ENCODE data around the gene ASH1L. TPM values are rescaled to one million over a fixed set of nuclear protein-coding genes. Genes with fewer than 3 reads are reported as not detected.
A peak's percentile ranks its signal among the peaks of the same experiment; 100 is the strongest.
"Not testable (repeated sequence)": the region's sequence is repeated elsewhere in the genome, so short reads cannot be mapped to it uniquely, and the experiment has no call there.

ASH1L gene
- total RNA-seq (29.2 and 29.4 TPM in 2 replicates), polyA plus RNA-seq (10.9 and 11.6 TPM in 2 replicates), polyA minus RNA-seq (34.2 and 37.2 TPM in 2 replicates), Bru-seq, nascent RNA (percentile 78 among the genes with signal in this experiment), BruChase-seq, experiment 1, labeled RNA remaining after a 6-hour chase (percentile 80 among the genes with signal in this experiment), BruChase-seq, experiment 2, labeled RNA remaining after a 2-hour chase (percentile 81 among the genes with signal in this experiment)
- 11.5 and 13.6 TPM in 2 replicates for polyA plus RNA-seq (2011; cell fraction: cytosol; rRNA removed)
- polyA plus RNA-seq (2011; cell fraction: nucleus; rRNA removed): 39.2 and 45.1 TPM in 2 replicates
- 9.1 and 13.1 TPM in 2 replicates for polyA plus RNA-seq (2012)
- 28.9 TPM for polyA minus RNA-seq (2011; cell fraction: cytosol; rRNA and poly(A)+ RNA removed)
- 60.1 and 78.6 TPM in 2 replicates for polyA minus RNA-seq (2011; cell fraction: nucleus; rRNA and poly(A)+ RNA removed)
- long read RNA-seq, partial matches to known transcripts: 0 of 5 reads
- long read RNA-seq, other reads (novel, unspliced or antisense): 5 of 5 reads

DNA sequence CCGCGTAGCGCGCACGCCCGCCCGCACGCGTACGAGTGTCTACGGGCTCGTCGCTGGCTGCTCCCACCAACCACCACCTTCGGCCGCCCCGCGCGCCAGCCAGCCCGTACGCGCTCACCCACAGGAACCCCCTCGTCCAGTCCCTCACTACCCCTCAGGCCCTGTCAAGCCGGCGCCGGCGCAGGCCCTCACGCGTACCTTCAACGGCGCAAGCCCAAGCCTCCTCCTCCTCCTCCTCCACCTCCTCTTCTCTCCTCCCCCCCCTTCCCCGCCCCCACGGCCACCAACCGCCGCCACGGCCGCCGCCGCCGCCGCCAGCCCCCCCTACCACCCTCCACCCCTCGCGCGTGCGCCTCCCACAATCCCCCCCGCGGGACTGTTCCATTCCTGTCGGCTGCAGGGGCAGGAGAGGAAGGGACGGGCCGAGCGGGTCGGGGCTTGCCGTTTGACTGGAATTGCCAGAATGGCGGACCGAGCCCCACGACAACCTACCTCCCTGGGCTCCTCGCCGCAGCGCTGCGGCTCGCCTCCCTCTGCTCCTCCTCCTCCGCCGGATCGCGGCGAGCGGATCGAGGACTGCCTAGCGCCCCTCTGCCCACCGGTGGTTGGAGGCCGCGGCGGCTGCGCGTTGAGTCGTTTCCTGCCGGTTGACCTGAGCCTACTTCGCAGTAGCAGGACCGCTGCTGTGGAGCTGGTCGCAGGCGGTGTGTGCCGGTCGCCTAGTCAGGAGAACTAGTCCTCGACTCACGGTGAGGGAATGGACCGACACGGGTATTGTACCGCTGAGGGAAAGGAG lies at the start of gene ASH1L:
ASH1L (minus strand) TSS at position 223 of the 796 bp plus-strand sequence. CDS start 41,284 bp downstream, outside the sequence.
- intact Hi-C loops (cut with micrococcal nuclease): loop anchor here (2.0 to 10.0 kb wide), 2 partner anchors 238 to 308 kb away; partner anchors contain the start of gene ENTREP3
- POLR2A ChIA-PET: interaction anchor here (0.6 to 1.5 kb wide), 3 partner anchors 96 to 239 kb away, joined by 3 to 5 read pairs (median 4); no protein-coding TSS in a partner anchor

DNA sequence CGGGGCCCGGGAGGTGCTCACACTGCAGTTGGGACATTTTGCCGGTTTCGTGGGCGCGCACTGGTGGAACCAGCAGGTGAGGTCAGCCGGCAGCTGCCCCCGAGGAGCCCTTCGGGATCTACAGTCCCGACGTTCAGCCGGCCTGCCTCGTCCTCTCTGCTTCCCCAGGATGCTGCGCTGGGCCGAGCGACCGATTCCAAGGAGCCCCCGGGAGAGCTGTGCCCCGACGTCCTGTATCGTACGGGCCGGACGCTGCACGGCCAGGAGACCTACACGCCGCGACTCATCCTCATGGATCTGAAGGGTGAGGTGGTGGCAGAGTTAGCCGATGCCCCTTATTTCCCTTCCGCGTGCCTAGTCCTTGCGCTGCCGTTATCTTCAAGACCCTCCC lies 47.6 kb upstream of the ASH1L start:
- Histone ChIP-seq H3K4me2 (ENCODE audit: insufficient read depth, low read length) (peak overlapping the region; percentile 42), H3K4me3 (replicated peaks in 1 of 3; ENCODE audit: insufficient read depth in 1 of 3, low read depth in 1 of 3, low read length in 3 of 3) (peak overlapping the region in 2 of 3 experiments; percentile 39 to 45)
- H3K79me2 ChIP-seq (ENCODE audit: control insufficient read depth, insufficient read depth, low read length); H3K9ac ChIP-seq (replicated peaks; ENCODE audit: extremely low read depth, insufficient read depth, low read length); H4K20me1 ChIP-seq (replicated peaks; ENCODE audit: control insufficient read depth, extremely low read depth, insufficient read depth, low read length); POLR2A ChIA-PET; CTCF ChIA-PET; dilution Hi-C loops (cut with MboI; ENCODE audit: extremely low pct_ligation_motif_present, low sequenced_read_pairs); H2AFZ ChIP-seq (ENCODE audit: low read depth, low read length); FAIRE-seq; DNase-seq (ENCODE audit: low read depth, low spot score); H3K4me1 ChIP-seq (ENCODE audit: control insufficient read depth, extremely low read depth, insufficient read depth, low read length); BruUV-seq (replicated peaks); H3K36me3 ChIP-seq (ENCODE audit: control insufficient read depth in 2 of 2, extremely low read depth in 1 of 2, insufficient read depth in 2 of 2, low read length in 2 of 2); H3K27ac ChIP-seq (ENCODE audit: insufficient read depth, low read depth, low read length); H3K9me1 ChIP-seq (replicated peaks; ENCODE audit: control insufficient read depth, extremely low read depth, insufficient read depth, low read length); H3K27me3 ChIP-seq (ENCODE audit: control insufficient read depth in 2 of 2, insufficient read depth in 2 of 2, low read length in 2 of 2); intact Hi-C loops (cut with micrococcal nuclease); H3K9me3 ChIP-seq (replicated peaks; ENCODE audit: control insufficient read depth, insufficient read depth, low read length): not testable (repeated sequence)

More for the DNA sequence above, at the start of gene ASH1L:
- Histone ChIP-seq H3K9me1 (replicated peaks; ENCODE audit: control insufficient read depth, extremely low read depth, insufficient read depth, low read length) (no peaks in the 10 kb centered on the region), H2AFZ (ENCODE audit: low read depth, low read length) (peak within 1 kb of the TSS; percentile 95), H3K4me3 (replicated peaks in 1 of 3; ENCODE audit: insufficient read depth in 1 of 3, low read depth in 1 of 3, low read length in 3 of 3) (peak within 1 kb of the TSS; percentile 63 to 92 (median 89)), H3K79me2 (ENCODE audit: control insufficient read depth, insufficient read depth, low read length) (peaks cover 64% of the 10 kb centered on the region), H3K27me3 (ENCODE audit: control insufficient read depth in 2 of 2, insufficient read depth in 2 of 2, low read length in 2 of 2) (no peaks in the 10 kb centered on the region), H4K20me1 (replicated peaks; ENCODE audit: control insufficient read depth, extremely low read depth, insufficient read depth, low read length) (no peaks in the 10 kb centered on the region), H3K4me1 (ENCODE audit: control insufficient read depth, extremely low read depth, insufficient read depth, low read length) (peaks cover 9% of the 10 kb centered on the region), H3K9me3 (replicated peaks; ENCODE audit: control insufficient read depth, insufficient read depth, low read length) (no peaks in the 10 kb centered on the region), H3K27ac (ENCODE audit: insufficient read depth, low read depth, low read length) (peak within 1 kb of the TSS; percentile 74), H3K4me2 (ENCODE audit: insufficient read depth, low read length) (peak within 1 kb of the TSS; percentile 99), H3K9ac (replicated peaks; ENCODE audit: extremely low read depth, insufficient read depth, low read length) (peak within 1 kb of the TSS; percentile 89), H3K36me3 (ENCODE audit: control insufficient read depth in 2 of 2, extremely low read depth in 1 of 2, insufficient read depth in 2 of 2, low read length in 2 of 2) (no peaks in the 10 kb centered on the region)
- dilution Hi-C loops (cut with MboI; ENCODE audit: extremely low pct_ligation_motif_present, low sequenced_read_pairs): no loop called here
- no TSS peak for BruUV-seq (replicated peaks)
- peak; percentile 95 for DNase-seq (ENCODE audit: low read depth, low spot score)
- peak; percentile 79 for FAIRE-seq
- TF ChIP-seq JUN (IDR thresholded peaks at IDR 0.05; ENCODE audit: borderline replicate concordance, insufficient read depth, insufficient read length, low read depth) (no peak), FOS (IDR thresholded peaks at IDR 0.05; ENCODE audit: borderline replicate concordance, insufficient read depth, low read length) (no peak), POLR2A (IDR thresholded peaks at IDR 0.05; ENCODE audit: low read depth, low read length) (peak; percentile 96), MAX (IDR thresholded peaks at IDR 0.05; ENCODE audit: insufficient read depth, insufficient read length) (peak; percentile 3), MYC (IDR thresholded peaks at IDR 0.05; ENCODE audit: low read depth, low read length) (no peak), POLR2AphosphoS5 (IDR thresholded peaks at IDR 0.05; ENCODE audit: insufficient read depth, low read depth, low read length) (peak; percentile 82)
- CTCF ChIA-PET: interaction anchor here (1.6 kb wide), 1 partner anchor 312 kb away, joined by 5 read pairs; no protein-coding TSS in a partner anchor

Data from endothelial cell of umbilical vein (primary cell).